H9 (cell line): ENCODE data around the gene PDRG1. TPM values are rescaled to one million over a fixed set of nuclear protein-coding genes. Genes with fewer than 3 reads are reported as not detected.

Source experiments
- DNase-seq: peaks from one replicate; pipeline ENCODE4 v3.0.0-alpha.2; 2017
- H2AFZ ChIP-seq: one replicate; pipeline ENCODE4 v1.6.1; 2013; ENCODE audit warnings: mild to moderate bottlenecking, low read length, control low read depth, moderate library complexity
- H2AK5ac ChIP-seq: 2 replicates; pipeline ENCODE4 v1.6.1; 2013; ENCODE audit warnings: low read length, control low read depth, mixed read lengths; ENCODE audit not compliant: insufficient read length
- H2BK120ac ChIP-seq: one replicate; pipeline ENCODE4 v1.6.1; 2013; ENCODE audit warnings: low read depth, mild to moderate bottlenecking, low read length, control low read depth, inconsistent platforms; ENCODE audit not compliant: poor library complexity, severe bottlenecking
- H2BK12ac ChIP-seq: 2 replicates; pipeline ENCODE4 v1.6.1; 2013; ENCODE audit warnings: low read length, control low read depth, mixed read lengths, low read depth; ENCODE audit not compliant: insufficient read length
- H2BK15ac ChIP-seq: 2 replicates; pipeline ENCODE4 v1.6.1; 2013; ENCODE audit warnings: low read depth, low read length, control low read depth
- H2BK20ac ChIP-seq: one replicate; pipeline ENCODE4 v1.6.1; 2013; ENCODE audit warnings: low read depth, mild to moderate bottlenecking, low read length, control low read depth, inconsistent platforms; ENCODE audit not compliant: poor library complexity, severe bottlenecking
- H2BK5ac ChIP-seq: 2 replicates; pipeline ENCODE4 v1.6.1; 2013; ENCODE audit warnings: low read length, control low read depth, mixed read lengths; ENCODE audit not compliant: insufficient read length
- H3K14ac ChIP-seq: 2 replicates; pipeline ENCODE4 v1.6.1; 2013; ENCODE audit warnings: low read length, control low read depth; ENCODE audit not compliant: insufficient read depth
- H3K18ac ChIP-seq: 2 replicates; pipeline ENCODE4 v1.6.1; 2013; ENCODE audit warnings: low read depth, mild to moderate bottlenecking, mixed read lengths, low read length, control low read depth; ENCODE audit not compliant: insufficient read length
- H3K23ac ChIP-seq: 2 replicates; pipeline ENCODE4 v1.6.1; 2013; ENCODE audit warnings: low read length, control low read depth, mixed read lengths, low read depth; ENCODE audit not compliant: insufficient read length
- H3K23me2 ChIP-seq: 2 replicates; pipeline ENCODE4 v1.6.1; 2013; ENCODE audit warnings: low read depth, mild to moderate bottlenecking, mixed read lengths, low read length, control low read depth; ENCODE audit not compliant: insufficient read length, poor library complexity, severe bottlenecking
- H3K27ac ChIP-seq: 2 replicates; pipeline ENCODE4 v1.5.1; 2013; ENCODE audit warnings: low read length, control low read depth, mixed read lengths, low read depth; ENCODE audit not compliant: insufficient read length
- H3K27me3 ChIP-seq: 2 replicates; pipeline ENCODE4 v1.6.1; 2013; ENCODE audit warnings: low read length, control low read depth, inconsistent platforms; ENCODE audit not compliant: insufficient read depth
- H3K4ac ChIP-seq: 2 replicates; pipeline ENCODE4 v1.6.1; 2013; ENCODE audit warnings: low read depth, mild to moderate bottlenecking, control low read depth, inconsistent platforms, low read length, moderate library complexity
- H3K4me1 ChIP-seq: 2 replicates; pipeline ENCODE4 v1.6.1; 2013; ENCODE audit warnings: low read length, control low read depth, inconsistent platforms; ENCODE audit not compliant: insufficient read depth
- H3K4me2 ChIP-seq: 2 replicates; pipeline ENCODE4 v1.6.1; 2013; ENCODE audit warnings: low read length, control low read depth, mixed read lengths; ENCODE audit not compliant: insufficient read length, insufficient read depth
- H3K56ac ChIP-seq: 2 replicates; pipeline ENCODE4 v1.6.1; 2013; ENCODE audit warnings: low read depth, mild to moderate bottlenecking, mixed read lengths, low read length, control low read depth; ENCODE audit not compliant: insufficient read length
- H3K79me1 ChIP-seq: 2 replicates; pipeline ENCODE4 v1.6.1; 2013; ENCODE audit warnings: low read depth, mild to moderate bottlenecking, moderate library complexity, low read length, control low read depth, inconsistent platforms; ENCODE audit not compliant: insufficient read depth, poor library complexity, severe bottlenecking
- H3K79me2 ChIP-seq: 2 replicates; pipeline ENCODE4 v1.6.1; 2013; ENCODE audit warnings: low read length, control low read depth, inconsistent platforms; ENCODE audit not compliant: insufficient read depth
- H3K9ac ChIP-seq: 2 replicates; pipeline ENCODE4 v1.6.1; 2013; ENCODE audit warnings: low read length, control low read depth, mixed read lengths; ENCODE audit not compliant: insufficient read length; ENCODE audit errors: extremely low read depth
- H3K9me3 ChIP-seq: one replicate; pipeline ENCODE4 v1.6.1; 2013; ENCODE audit warnings: low read depth, low read length, inconsistent platforms; ENCODE audit not compliant: control insufficient read depth
- H3T11ph ChIP-seq: one replicate; pipeline ENCODE4 v1.6.1; 2013; ENCODE audit warnings: mild to moderate bottlenecking, low read length, control low read depth, inconsistent platforms
- H4K20me1 ChIP-seq: one replicate; pipeline ENCODE4 v1.6.1; 2013; ENCODE audit not compliant: control insufficient read depth, insufficient read length, insufficient read depth
- H4K5ac ChIP-seq: 2 replicates; pipeline ENCODE4 v1.6.1; 2013; ENCODE audit warnings: low read depth, mild to moderate bottlenecking, mixed read lengths, low read length, control low read depth; ENCODE audit not compliant: insufficient read length
- H4K8ac ChIP-seq: replicated peaks from 2 replicates; pipeline ENCODE4 v1.6.1; 2013; ENCODE audit warnings: low read length, control low read depth, mixed read lengths, low read depth; ENCODE audit not compliant: insufficient read length
- H4K91ac ChIP-seq: 2 replicates; pipeline ENCODE4 v1.6.1; 2013; ENCODE audit warnings: low read depth, mild to moderate bottlenecking, moderate library complexity, mixed read lengths, low read length, control low read depth; ENCODE audit not compliant: insufficient read length
- H3K27ac Mint-ChIP-seq, 3 experiments: 2 replicates in 2 of 3; 3 replicates in 1 of 3; pipeline ENCODE4 v1.8.0; 2020 to 2021; ENCODE audit warnings: mixed read lengths in 3 of 3, mild to moderate bottlenecking in 1 of 3, moderate library complexity in 1 of 3
- H3K27me3 Mint-ChIP-seq: 2 replicates; pipeline ENCODE4 v1.8.0; 2021; ENCODE audit warnings: low read depth, mild to moderate bottlenecking, moderate library complexity, mixed read lengths
- H3K36me3 Mint-ChIP-seq, 3 experiments: 2 replicates in 2 of 3; 3 replicates in 1 of 3; pipeline ENCODE4 v1.8.0; 2020 to 2021; ENCODE audit warnings: low read depth in 3 of 3, mixed read lengths in 3 of 3; ENCODE audit not compliant: insufficient read depth in 1 of 3
- H3K4me1 Mint-ChIP-seq, 2 experiments: 2 replicates each; pipeline ENCODE4 v1.8.0; 2020; ENCODE audit warnings: mixed read lengths in 2 of 2
- H3K4me3 Mint-ChIP-seq, 2 experiments: 2 replicates in 1 of 2; 3 replicates in 1 of 2; pipeline ENCODE4 v1.8.0; 2020 to 2021; ENCODE audit warnings: mild to moderate bottlenecking in 2 of 2, mixed read lengths in 2 of 2, moderate library complexity in 1 of 2
- H3K9me3 Mint-ChIP-seq, 2 experiments: 2 replicates in 1 of 2; 3 replicates in 1 of 2; pipeline ENCODE4 v1.8.0; 2020; ENCODE audit warnings: mild to moderate bottlenecking in 2 of 2, mixed read lengths in 2 of 2, moderate library complexity in 1 of 2
- CTCF ChIP-seq: fragments of 200-600 bp; sonication (generic); conservative IDR thresholded peaks from 3 replicates; pipeline ENCODE4 v1.8.0; 2021; ENCODE audit warnings: antibody characterized with exemption, mild to moderate bottlenecking
- WGBS: extraction: QIAGEN DNeasy Blood & Tissue Kit; methylation state at CpG from one replicate; pipeline ENCODE4 v1.1.7; 2013; ENCODE audit warnings: missing lambda C conversion rate, low lambda C conversion rate, mixed read lengths; ENCODE audit not compliant: insufficient read length; ENCODE audit errors: extremely low coverage; 5-methylcytosine and 5-hydroxymethylcytosine counted together
- total RNA-seq: library from RNA; stranded (reverse); gene quantifications from 2 replicates; pipeline ENCODE4 v1.2.1, GENCODE V29; 2021

The PDRG1 gene
- total RNA-seq, 1 experiment from 2014 or later, result 32.2 TPM

- H2AFZ ChIP-seq, result no peak overlapping the region
- Mint-ChIP-seq H3K36me3 (no peaks in the 10 kb centered on the region; a peak in 1 of 7 replicates), H3K4me1 (peaks cover 0 to 12% of the 10 kb centered on the region in 2 experiments; a peak in 2 of 4 replicates), H3K27ac (no peak overlapping the region), H3K27me3 (peaks cover 59% of the 10 kb centered on the region), H3K4me3 (no peak overlapping the region), H3K9me3 (no peaks in the 10 kb centered on the region)
- H3K4me1 ChIP-seq, result no peaks in the 10 kb centered on the region
- no peak overlapping the region for H4K91ac ChIP-seq
- no peak overlapping the region for H3K27ac ChIP-seq
- H2BK15ac ChIP-seq, result no peak overlapping the region
- no peaks in the 10 kb centered on the region for H4K20me1 ChIP-seq
- H2BK5ac ChIP-seq, result no peak overlapping the region
- no peak overlapping the region for H4K8ac ChIP-seq
- no peak overlapping the region for H3K4me2 ChIP-seq
- no peak overlapping the region for H2AK5ac ChIP-seq
- no CpG with 5 or more reads among the region's 18 CpGs for WGBS
- no peaks in the 10 kb centered on the region for H3K9me3 ChIP-seq
- no peak overlapping the region for H3K56ac ChIP-seq
- no peak overlapping the region for H3K23ac ChIP-seq
- H4K5ac ChIP-seq, result no peak overlapping the region
- no peak overlapping the region for H3K4ac ChIP-seq
- H3K23me2 ChIP-seq, result no peaks in the 10 kb centered on the region
- no peak overlapping the region for H2BK20ac ChIP-seq
- no peak for DNase-seq
- H3K9ac ChIP-seq, result no peak overlapping the region
- no peak overlapping the region for H3K14ac ChIP-seq
- H3T11ph ChIP-seq, result no peak overlapping the region
- H3K27me3 ChIP-seq, result peaks cover 3% of the 10 kb centered on the region; the same call in 1 of the 2 replicates
- no peak overlapping the region for H3K18ac ChIP-seq
- no peak overlapping the region for H2BK120ac ChIP-seq
- TF ChIP-seq CTCF, result no peak
- no peaks in the 10 kb centered on the region for H3K79me1 ChIP-seq
- no peaks in the 10 kb centered on the region for H3K79me2 ChIP-seq
- no peak overlapping the region for H2BK12ac ChIP-seq
Observed at GRCh38 chr20:31996996-31997395, 45.1 kb upstream of the PDRG1 start.
